ENCODE data around the gene ALPG.

DNA sequence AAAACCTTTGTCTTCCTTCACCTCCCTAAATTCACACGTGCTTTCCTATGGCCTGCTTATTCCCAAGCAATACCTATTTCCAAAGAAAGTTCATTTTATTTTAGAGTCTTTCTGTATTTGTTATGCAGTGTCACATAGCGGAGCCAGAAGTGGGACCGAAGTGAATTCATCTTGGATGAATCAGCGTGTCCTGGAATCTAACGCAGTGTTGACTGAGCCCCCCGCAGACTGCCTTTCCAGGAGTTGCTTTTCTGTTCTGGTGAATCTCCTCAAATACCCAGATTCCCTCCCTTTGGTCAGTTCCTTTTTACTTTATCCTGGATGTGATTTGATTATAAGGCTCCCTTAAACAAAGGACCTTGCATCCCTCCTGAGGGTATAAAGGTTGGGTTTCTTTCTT lies 17.3 kb upstream of the ALPG start:
- TF ChIP-seq RELA (IDR thresholded peaks at IDR 0.05; ENCODE audit: borderline replicate concordance, partially characterized antibody) (no peak), BACH1 (IDR thresholded peaks at IDR 0.05; ENCODE audit: borderline replicate concordance) (no peak), GABPA (IDR thresholded peaks at IDR 0.05; ENCODE audit: low read depth) (no peak), DPF2 (IDR thresholded peaks at IDR 0.05) (no peak), ESRRA (IDR thresholded peaks at IDR 0.05; ENCODE audit: low read length) (no peak)

All from GM12878 (cell line).